SK-N-MC (cell line): ENCODE measurements around the gene CIT.

Experiments used
- EZH2 ChIP-seq: fragments of 200-600 bp; sonication (generic); IDR thresholded peaks from one replicate; pipeline ENCODE4 v1.6.1; 2017; ENCODE audit warnings: antibody characterized with exemption
- FOXP2 ChIP-seq: optimal IDR thresholded peaks from 2 replicates; pipeline ENCODE3; 2011; ENCODE audit warnings: mild to moderate bottlenecking, moderate library complexity; ENCODE audit not compliant: insufficient read depth; ENCODE audit errors: extremely low read length, control extremely low read depth
- POLR2AphosphoS5 ChIP-seq: IDR thresholded peaks from 2 replicates; pipeline ENCODE4 v1.6.1; 2012; ENCODE audit warnings: mild to moderate bottlenecking, low read depth, low read length, borderline replicate concordance

DNA sequence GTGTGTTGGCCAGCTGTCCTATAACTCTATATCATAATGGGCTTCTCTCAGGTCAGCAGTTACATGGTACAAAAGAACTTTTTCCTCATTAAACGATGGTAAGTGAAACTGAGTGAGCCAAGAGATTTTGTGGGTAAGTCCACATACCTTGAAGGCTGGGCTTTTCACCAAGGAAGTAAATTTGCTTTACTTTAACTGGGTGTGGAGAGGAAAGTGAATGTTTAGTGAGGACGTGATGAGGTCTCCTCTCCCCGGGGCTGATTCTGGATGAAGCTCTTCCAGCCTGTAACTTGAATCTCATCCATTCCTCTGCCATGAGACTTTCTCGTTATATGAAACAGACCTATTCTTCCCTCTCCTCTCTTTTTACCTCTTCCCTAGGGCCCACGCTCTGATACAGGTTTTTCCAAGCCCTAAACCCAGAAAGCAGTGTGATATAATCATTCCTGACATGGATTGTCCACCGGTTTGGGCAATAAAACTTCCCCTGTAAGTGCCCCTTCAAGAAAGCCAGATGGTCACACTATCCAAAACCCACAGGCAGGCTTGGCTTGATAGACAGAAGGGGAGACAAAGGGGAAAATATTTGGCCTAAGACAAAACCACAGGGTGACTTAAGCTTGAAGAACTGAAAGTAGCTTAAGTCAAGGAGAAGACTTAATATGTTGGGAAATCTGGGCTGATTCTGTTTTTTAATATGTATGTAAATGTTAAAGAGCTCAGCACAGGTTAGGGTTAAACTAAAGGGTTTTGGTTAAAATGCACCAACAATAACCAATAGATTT lies 50.3 kb downstream of the CIT start:
- TF ChIP-seq EZH2 (no peak), POLR2AphosphoS5 (no peak), FOXP2 (no peak)
